GM19238 (cell line): ENCODE measurements around the gene DMD.

ENCODE experiments used
- DNase-seq: peaks from one replicate; pipeline ENCODE4 v3.0.0; 2011; ENCODE audit warnings: low spot score; ENCODE audit not compliant: insufficient read length

DMD gene

GRCh38 chrX:31318866-31319265 is 1892.5 kb downstream of the DMD start:
- no peak for DNase-seq

GRCh38 chrX:31316340-31316991 is 1894.9 kb downstream of the DMD start:
- DNase-seq = no peak

- DNase-seq = no peak
Measured at GRCh38 chrX:31314921-31315320, 1896.4 kb downstream of the DMD start.

- no peak for DNase-seq
Measured at GRCh38 chrX:31307952-31308351, 1903.4 kb downstream of the DMD start.

- no peak for DNase-seq
Measured at GRCh38 chrX:31302573-31303075, 1908.7 kb downstream of the DMD start.

GRCh38 chrX:31301941-31302340 is 1909.4 kb downstream of the DMD start:
- no peak for DNase-seq

GRCh38 chrX:31301203-31301602 is 1910.1 kb downstream of the DMD start:
- no peak for DNase-seq

GRCh38 chrX:31298916-31299315 is 1912.4 kb downstream of the DMD start:
- DNase-seq = no peak

- DNase-seq = no peak
Measured at GRCh38 chrX:31297881-31298280, 1913.5 kb downstream of the DMD start.

- no peak for DNase-seq
Measured at GRCh38 chrX:31294475-31294874, 1916.9 kb downstream of the DMD start.

- no peak for DNase-seq
Measured at GRCh38 chrX:31293409-31293808, 1917.9 kb downstream of the DMD start.

- no peak for DNase-seq
Measured at GRCh38 chrX:31291131-31291530, 1920.2 kb downstream of the DMD start.

GRCh38 chrX:31287861-31288260 is 1923.5 kb downstream of the DMD start:
- no peak for DNase-seq

GRCh38 chrX:31280580-31280979 is 1930.8 kb downstream of the DMD start:
- no peak for DNase-seq

- no peak for DNase-seq
Measured at GRCh38 chrX:31279359-31279758, 1932.0 kb downstream of the DMD start.

- DNase-seq = no peak
Measured at GRCh38 chrX:31272472-31272775, 1938.9 kb downstream of the DMD start.

- no peak for DNase-seq
Measured at GRCh38 chrX:31271615-31272471, 1939.5 kb downstream of the DMD start.

GRCh38 chrX:31269914-31270313 is 1941.4 kb downstream of the DMD start:
- DNase-seq = no peak

- DNase-seq = no peak
Measured at GRCh38 chrX:31268359-31268758, 1943.0 kb downstream of the DMD start.

GRCh38 chrX:31266203-31267076 is 1944.9 kb downstream of the DMD start:
- peak; percentile 35 for DNase-seq

GRCh38 chrX:31265383-31265782 is 1946.0 kb downstream of the DMD start:
- DNase-seq = no peak

GRCh38 chrX:31260351-31260750 is 1951.0 kb downstream of the DMD start:
- no peak for DNase-seq
